ENCODE measurements around the gene NAA40.

Gene NAA40

DNA sequence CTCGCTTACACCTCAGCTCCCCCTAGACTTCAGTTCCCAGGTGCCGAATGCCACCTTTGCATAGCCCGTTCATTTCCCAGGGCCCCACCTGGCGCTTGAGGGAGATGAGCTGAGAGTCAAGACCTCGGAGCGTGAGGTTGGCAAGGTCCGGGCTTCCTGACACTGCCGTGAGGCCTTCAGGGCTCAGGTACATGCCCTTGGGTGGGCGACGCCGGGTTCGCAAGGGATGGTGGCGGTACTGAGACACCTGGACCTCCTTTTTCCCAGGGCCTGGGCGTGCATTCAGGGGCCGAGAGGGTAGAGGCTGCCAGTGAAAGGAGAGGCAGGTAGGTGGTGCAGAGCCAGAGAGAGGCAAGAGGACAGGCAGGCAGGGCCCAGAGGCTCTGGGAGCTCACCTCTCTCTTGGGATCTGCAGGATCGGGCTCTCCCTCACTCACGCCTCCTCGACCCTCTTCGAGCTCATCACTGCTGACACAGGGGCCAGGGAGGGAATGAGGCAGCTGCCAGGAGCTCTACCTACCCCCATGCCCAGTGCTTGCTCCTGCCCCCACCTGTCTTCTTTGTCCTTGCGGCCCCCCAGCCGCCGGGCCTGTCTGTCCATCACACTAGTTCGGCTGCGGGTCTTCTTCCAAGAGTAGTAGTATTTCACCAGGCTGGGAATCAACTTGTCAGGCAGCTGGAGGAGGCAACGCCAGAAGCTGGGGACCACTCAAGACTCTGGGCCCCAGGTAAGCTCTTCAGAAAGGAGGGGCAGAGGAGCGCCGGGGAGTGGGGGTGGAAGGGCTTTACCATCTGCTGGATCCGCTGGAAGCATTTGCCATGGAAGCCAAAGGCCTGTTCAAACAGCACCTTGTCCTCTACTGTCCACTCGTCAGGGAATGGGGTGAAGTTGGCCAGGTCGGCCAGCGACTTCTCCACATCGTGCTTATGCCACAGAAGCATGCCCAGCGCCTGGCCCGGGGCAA, 24.7 kb upstream of the NAA40 start:
- Histone ChIP-seq H3K36me3 (replicated peaks) (peaks cover 5% of the 10 kb centered on the region), H3K27me3 (replicated peaks) (no peaks in the 10 kb centered on the region), H3K4me3 (ENCODE audit: low read depth, low read length) (no peak overlapping the region), H3K27ac (no peak overlapping the region)
- DNase-seq = no peak
- in situ Hi-C loops (cut with HindIII; ENCODE audit: low pct_ligation_motif_present, low sequenced_read_pairs) = no loop called here
- no peak for TF ChIP-seq CTCF (IDR thresholded peaks at IDR 0.05; ENCODE audit: low read depth, low read length, missing control alignments)

DNA sequence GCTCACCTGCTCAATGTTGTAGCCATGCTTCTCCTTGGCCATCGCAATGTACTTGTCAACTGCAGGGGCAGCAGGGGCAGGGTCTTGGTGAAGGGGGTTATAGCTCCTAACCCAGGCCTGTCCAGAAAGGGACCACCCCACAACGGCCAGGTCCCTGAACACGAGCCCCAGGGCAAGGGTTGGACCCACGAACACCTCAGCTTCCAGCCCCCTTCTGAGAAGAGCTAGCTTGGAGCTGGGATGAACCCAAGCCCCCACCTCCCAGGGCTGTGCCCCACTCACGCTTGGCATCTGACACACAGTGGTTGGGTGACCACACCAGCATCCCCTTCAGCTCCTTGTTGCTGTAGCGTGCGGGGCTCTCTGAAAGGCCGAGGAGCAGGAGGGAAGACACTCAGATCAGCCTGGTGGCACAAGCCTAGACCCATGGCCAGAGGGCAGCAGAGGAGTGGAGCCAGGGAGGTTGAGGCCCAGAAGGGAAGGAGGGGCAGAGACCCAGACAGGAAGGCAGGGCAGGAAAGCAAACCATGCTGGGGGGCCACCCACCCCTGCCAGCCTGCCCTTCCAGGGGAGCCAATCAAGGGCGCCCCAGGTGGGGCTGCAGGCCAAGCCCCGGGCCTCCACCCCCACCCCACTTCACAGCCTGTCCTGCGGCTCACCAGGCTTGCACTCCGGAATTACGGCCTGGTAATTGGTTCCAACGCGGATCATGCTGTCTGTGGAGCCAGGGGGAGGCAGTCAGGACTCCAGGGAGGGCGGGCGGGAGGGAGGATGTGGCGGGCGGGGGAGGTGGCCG, 23.7 kb upstream of the NAA40 start:
- no peak overlapping the region for H3K27ac ChIP-seq
- H3K27me3 ChIP-seq (replicated peaks) = no peaks in the 10 kb centered on the region
- no peak for TF ChIP-seq CTCF (IDR thresholded peaks at IDR 0.05; ENCODE audit: low read depth, low read length, missing control alignments)
- peaks cover under 1% of the 10 kb centered on the region for H3K36me3 ChIP-seq (replicated peaks)
- no peak overlapping the region for H3K4me3 ChIP-seq (ENCODE audit: low read depth, low read length)
- DNase-seq = no peak
- in situ Hi-C loops (cut with HindIII; ENCODE audit: low pct_ligation_motif_present, low sequenced_read_pairs) = no loop called here

DNA sequence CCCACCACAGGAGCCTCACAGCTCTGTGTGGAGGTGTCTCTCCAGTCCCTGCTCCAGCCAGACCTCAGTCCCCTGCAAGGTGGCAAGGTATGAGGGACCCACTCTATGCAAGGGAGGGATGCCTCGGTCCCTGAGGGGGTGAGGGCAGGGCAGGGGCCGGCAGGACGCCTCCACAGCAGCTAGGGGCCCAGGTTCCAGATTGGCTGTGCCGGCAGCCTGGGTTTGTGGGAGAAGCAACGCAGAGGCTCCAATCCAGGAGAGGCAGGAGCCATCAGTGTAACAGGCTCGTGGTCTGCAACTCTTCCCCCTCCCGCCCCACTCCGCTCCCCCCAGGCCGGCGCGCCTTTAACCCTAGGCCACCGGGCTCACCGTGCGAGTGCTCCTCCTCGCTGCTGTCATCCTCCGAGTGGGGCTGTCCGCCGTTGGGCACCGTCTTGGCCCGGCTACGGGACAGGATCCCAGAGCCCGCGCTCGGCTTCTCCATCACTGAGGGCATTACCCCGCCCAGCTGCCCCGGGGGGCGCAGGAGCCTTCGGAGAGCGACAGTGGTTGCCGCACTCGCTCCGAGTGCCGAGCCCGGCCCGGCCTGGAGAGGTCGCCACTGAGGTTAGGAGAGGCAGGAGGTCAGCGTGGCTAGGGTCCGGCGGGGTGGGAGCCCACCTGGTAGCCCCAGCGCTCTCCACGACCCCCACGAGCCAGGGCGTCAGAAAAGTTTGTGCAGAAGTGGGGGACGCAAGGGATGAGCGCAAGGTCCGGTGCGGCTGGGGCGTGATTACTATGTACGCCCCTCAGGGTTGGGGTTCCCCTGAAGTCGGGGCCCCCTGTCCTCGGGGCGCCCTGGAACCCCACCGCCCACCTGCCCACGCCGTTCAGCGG, 22.6 kb upstream of the NAA40 start:
- peak; percentile 70 for TF ChIP-seq CTCF (IDR thresholded peaks at IDR 0.05; ENCODE audit: low read depth, low read length, missing control alignments)
- no peaks in the 10 kb centered on the region for H3K27me3 ChIP-seq (replicated peaks)
- in situ Hi-C loops (cut with HindIII; ENCODE audit: low pct_ligation_motif_present, low sequenced_read_pairs) = no loop called here
- H3K4me3 ChIP-seq (ENCODE audit: low read depth, low read length) = peak overlapping the region; percentile 50
- H3K27ac ChIP-seq = no peak overlapping the region
- no peak for DNase-seq
- H3K36me3 ChIP-seq (replicated peaks) = no peaks in the 10 kb centered on the region

- H3K36me3 ChIP-seq (replicated peaks) = no peaks in the 10 kb centered on the region
- no peaks in the 10 kb centered on the region for H3K27me3 ChIP-seq (replicated peaks)
- peak; percentile 45 for DNase-seq
- H3K27ac ChIP-seq = no peak within 1 kb of the TSS
- in situ Hi-C loops (cut with HindIII; ENCODE audit: low pct_ligation_motif_present, low sequenced_read_pairs) = no loop called here
- peak within 1 kb of the TSS; percentile 50 for H3K4me3 ChIP-seq (ENCODE audit: low read depth, low read length)
- TF ChIP-seq CTCF (IDR thresholded peaks at IDR 0.05; ENCODE audit: low read depth, low read length, missing control alignments) = no peak
Measured at GRCh38 chr11:63916837-63917691, 21.7 kb upstream of the NAA40 start, which contains the start of gene RCOR2. TSS of gene RCOR2 (minus strand) at chr11:63917164. CDS start at chr11:63916456, 708 bp downstream.
